ENCODE measurements around the gene NPB. TPM values are rescaled to one million over a fixed set of nuclear protein-coding genes. Genes with fewer than 3 reads are reported as not detected.

Gene NPB
- total RNA-seq (2014; rRNA removed; shearing (Covaris generic); ENCODE audit: low replicate concordance): 0.07 TPM in 1 of 2 replicates, not detected in the other

GRCh38 chr17:81902023-81902652, at the start of gene NPB:
Gene NPB (plus strand): TSS chr17:81902238. CDS start chr17:81902278, 40 bp downstream.
- Histone ChIP-seq H3K4me2 (ENCODE audit: low read depth, low read length, poor library complexity, severe bottlenecking) (no peak within 1 kb of the TSS), H3K9me2 (replicated peaks; ENCODE audit: insufficient read depth, low read length) (no peaks in the 10 kb centered on the region), H3K79me2 (ENCODE audit: low read length) (no peaks in the 10 kb centered on the region), H3K4me1 (ENCODE audit: low read length) (no peaks in the 10 kb centered on the region; the same call in 1 of the 2 replicates), H3K9me3 (ENCODE audit: low read length) (no peaks in the 10 kb centered on the region), H2AFZ (ENCODE audit: low read length) (no peak within 1 kb of the TSS), H3K36me3 (ENCODE audit: insufficient read depth, low read length) (no peaks in the 10 kb centered on the region), H3K27ac (ENCODE audit: low read length) (no peak within 1 kb of the TSS), H4K20me1 (ENCODE audit: insufficient read depth, low read depth, low read length) (0 out of 2 replicates have a peak, but pooled peaks cover 14% of the 10 kb centered on the region), H3K27me3 (ENCODE audit: low read length) (no peaks in the 10 kb centered on the region), H3K4me3 (ENCODE audit: low read length) (no peak within 1 kb of the TSS), H3K9ac (ENCODE audit: low read length) (no peak within 1 kb of the TSS)
- DNase-seq: no peak

GRCh38 chr17:81854974-81855774, 46.9 kb upstream of the NPB start:
- Histone ChIP-seq H3K27me3 (ENCODE audit: low read length) (no peaks in the 10 kb centered on the region), H3K4me1 (ENCODE audit: low read length) (peaks cover 12% of the 10 kb centered on the region), H3K9me3 (ENCODE audit: low read length) (no peaks in the 10 kb centered on the region), H4K20me1 (ENCODE audit: insufficient read depth, low read depth, low read length) (peaks cover 19% of the 10 kb centered on the region), H3K9ac (ENCODE audit: low read length) (no peak overlapping the region), H3K79me2 (ENCODE audit: low read length) (peaks cover 29% of the 10 kb centered on the region), H3K4me2 (ENCODE audit: low read depth, low read length, poor library complexity, severe bottlenecking) (no peak overlapping the region), H3K4me3 (ENCODE audit: low read length) (no peak overlapping the region), H3K27ac (ENCODE audit: low read length) (no peak overlapping the region), H3K36me3 (ENCODE audit: insufficient read depth, low read length) (peaks cover 42% of the 10 kb centered on the region), H2AFZ (ENCODE audit: low read length) (no peak overlapping the region), H3K9me2 (replicated peaks; ENCODE audit: insufficient read depth, low read length) (no peaks in the 10 kb centered on the region)
- DNase-seq: peak; percentile 61

- Histone ChIP-seq H3K4me2 (ENCODE audit: low read depth, low read length, poor library complexity, severe bottlenecking) (peak overlapping the region; percentile 81), H4K20me1 (ENCODE audit: insufficient read depth, low read depth, low read length) (peaks cover 19% of the 10 kb centered on the region), H3K27me3 (ENCODE audit: low read length) (no peaks in the 10 kb centered on the region), H3K27ac (ENCODE audit: low read length) (no peak overlapping the region), H3K36me3 (ENCODE audit: insufficient read depth, low read length) (peaks cover 38% of the 10 kb centered on the region), H3K9me2 (replicated peaks; ENCODE audit: insufficient read depth, low read length) (no peaks in the 10 kb centered on the region), H3K79me2 (ENCODE audit: low read length) (peaks cover 54% of the 10 kb centered on the region), H3K4me1 (ENCODE audit: low read length) (peaks cover 28% of the 10 kb centered on the region), H3K4me3 (ENCODE audit: low read length) (peak overlapping the region; percentile 85; the same call in 1 of the 2 replicates), H3K9ac (ENCODE audit: low read length) (peak overlapping the region; percentile 98; the same call in 1 of the 2 replicates), H3K9me3 (ENCODE audit: low read length) (no peaks in the 10 kb centered on the region), H2AFZ (ENCODE audit: low read length) (no peak overlapping the region)
- no peak for DNase-seq
Measured at GRCh38 chr17:81858170-81858966, 43.7 kb upstream of the NPB start.

- no peak overlapping the region for H2AFZ ChIP-seq (ENCODE audit: low read length)
- H4K20me1 ChIP-seq (ENCODE audit: insufficient read depth, low read depth, low read length): peaks cover 19% of the 10 kb centered on the region
- no peaks in the 10 kb centered on the region for H3K9me3 ChIP-seq (ENCODE audit: low read length)
- peaks cover 30% of the 10 kb centered on the region for H3K4me1 ChIP-seq (ENCODE audit: low read length)
- peaks cover 58% of the 10 kb centered on the region for H3K79me2 ChIP-seq (ENCODE audit: low read length)
- H3K27ac ChIP-seq (ENCODE audit: low read length): peak overlapping the region; percentile 7; the same call in 1 of the 2 replicates
- peak overlapping the region; percentile 98 for H3K9ac ChIP-seq (ENCODE audit: low read length)
- peak overlapping the region; percentile 85 for H3K4me3 ChIP-seq (ENCODE audit: low read length)
- peaks cover 39% of the 10 kb centered on the region; the same call in 1 of the 2 replicates for H3K36me3 ChIP-seq (ENCODE audit: insufficient read depth, low read length)
- no peaks in the 10 kb centered on the region for H3K9me2 ChIP-seq (replicated peaks; ENCODE audit: insufficient read depth, low read length)
- no peak for DNase-seq
- no peaks in the 10 kb centered on the region for H3K27me3 ChIP-seq (ENCODE audit: low read length)
- peak overlapping the region; percentile 81 for H3K4me2 ChIP-seq (ENCODE audit: low read depth, low read length, poor library complexity, severe bottlenecking)
Measured at GRCh38 chr17:81858967-81859905, 42.8 kb upstream of the NPB start.

GRCh38 chr17:81859906-81860755, 41.9 kb upstream of the NPB start, which contains the start of gene P4HB:
Gene P4HB (minus strand): TSS chr17:81860535. CDS start chr17:81860471, 64 bp downstream.
- peaks cover 30% of the 10 kb centered on the region; the same call in 1 of the 2 replicates for H3K36me3 ChIP-seq (ENCODE audit: insufficient read depth, low read length)
- H3K9me3 ChIP-seq (ENCODE audit: low read length): no peaks in the 10 kb centered on the region
- H3K79me2 ChIP-seq (ENCODE audit: low read length): peaks cover 60% of the 10 kb centered on the region
- peak within 1 kb of the TSS; percentile 91 for H3K4me2 ChIP-seq (ENCODE audit: low read depth, low read length, poor library complexity, severe bottlenecking)
- H3K4me1 ChIP-seq (ENCODE audit: low read length): peaks cover 30% of the 10 kb centered on the region
- peaks cover 19% of the 10 kb centered on the region for H4K20me1 ChIP-seq (ENCODE audit: insufficient read depth, low read depth, low read length)
- no peak for DNase-seq
- H3K9ac ChIP-seq (ENCODE audit: low read length): peak within 1 kb of the TSS; percentile 98
- H2AFZ ChIP-seq (ENCODE audit: low read length): no peak within 1 kb of the TSS
- H3K4me3 ChIP-seq (ENCODE audit: low read length): peak within 1 kb of the TSS; percentile 97
- peak within 1 kb of the TSS; percentile 69 for H3K27ac ChIP-seq (ENCODE audit: low read length)
- H3K9me2 ChIP-seq (replicated peaks; ENCODE audit: insufficient read depth, low read length): no peaks in the 10 kb centered on the region
- H3K27me3 ChIP-seq (ENCODE audit: low read length): no peaks in the 10 kb centered on the region

- Histone ChIP-seq H3K4me2 (ENCODE audit: low read depth, low read length, poor library complexity, severe bottlenecking) (peak overlapping the region; percentile 91), H3K27me3 (ENCODE audit: low read length) (no peaks in the 10 kb centered on the region), H3K27ac (ENCODE audit: low read length) (peak overlapping the region; percentile 69; the same call in 1 of the 2 replicates), H3K79me2 (ENCODE audit: low read length) (peaks cover 60% of the 10 kb centered on the region), H3K9me3 (ENCODE audit: low read length) (no peaks in the 10 kb centered on the region), H3K4me3 (ENCODE audit: low read length) (peak overlapping the region; percentile 97), H2AFZ (ENCODE audit: low read length) (no peak overlapping the region), H3K36me3 (ENCODE audit: insufficient read depth, low read length) (peaks cover 29% of the 10 kb centered on the region; the same call in 1 of the 2 replicates), H4K20me1 (ENCODE audit: insufficient read depth, low read depth, low read length) (peaks cover 19% of the 10 kb centered on the region), H3K9me2 (replicated peaks; ENCODE audit: insufficient read depth, low read length) (no peaks in the 10 kb centered on the region), H3K4me1 (ENCODE audit: low read length) (peaks cover 30% of the 10 kb centered on the region), H3K9ac (ENCODE audit: low read length) (peak overlapping the region; percentile 94)
- DNase-seq: peak; percentile 100
Measured at GRCh38 chr17:81860756-81861568, 41.1 kb upstream of the NPB start.

All from Karpas-422 (cell line).